GM12892 (cell line): Measurements from ENCODE around the gene NUBP2.

ENCODE experiments used
- POLR2A ChIP-seq: IDR thresholded peaks from 2 replicates; pipeline ENCODE4 v1.6.1; 2011; ENCODE audit warnings: low read depth, low read length, control low read depth
- POLR2AphosphoS5 ChIP-seq: IDR thresholded peaks from 2 replicates; pipeline ENCODE4 v1.6.1; 2011; ENCODE audit warnings: low read depth, low read length, control low read depth
- TAF1 ChIP-seq: IDR thresholded peaks from 2 replicates; pipeline ENCODE4 v1.6.1; 2011; ENCODE audit warnings: low read depth, mild to moderate bottlenecking, control low read depth, low read length, borderline replicate concordance

- TF ChIP-seq POLR2A, result no peak
- no peak for TF ChIP-seq POLR2AphosphoS5
- no peak for TF ChIP-seq TAF1
Observed at GRCh38 chr16:1740781-1741490, 41.8 kb upstream of the NUBP2 start.
